OCI-LY7 (cell line): Measurements from ENCODE around the gene CPNE5. TPM values are rescaled to one million over a fixed set of nuclear protein-coding genes. Genes with fewer than 3 reads are reported as not detected.
A peak's percentile ranks its signal among the peaks of the same experiment; 100 is the strongest.

Source experiments
- BruUV-seq: library from RNA; stranded (reverse); fragments of 400-500 nt; replicated peaks from 2 replicates; lab custom pipeline; 2021; lab: Mats Ljungman, UMichigan
- CTCF ChIA-PET: fragments of 300-600 bp; sonication (Branson Sonifier 250); formaldehyde crosslinking; loops from one replicate; lab custom pipeline; 2022; ENCODE audit warnings: antibody characterized with exemption; ENCODE audit not compliant: unreplicated experiment; lab: Charles Lee
- POLR2A ChIA-PET: fragments of 300-600 bp; sonication (Branson Sonifier 250); formaldehyde crosslinking; loops from one replicate; lab custom pipeline; 2022; ENCODE audit warnings: antibody characterized with exemption; lab: Charles Lee
- DNase-seq: peaks from one replicate; pipeline ENCODE4 v3.0.0-alpha.2; 2015; ENCODE audit warnings: low spot score
- H2AFZ ChIP-seq: fragments of 200-600 bp; sonication (generic), shearing (Covaris generic); 2 replicates; pipeline ENCODE4 v1.6.1; 2014; ENCODE audit warnings: mild to moderate bottlenecking, antibody characterized with exemption, low read length, moderate library complexity
- H3K27ac ChIP-seq: fragments of 200-600 bp; sonication (generic); 2 replicates; pipeline ENCODE4 v1.5.1; 2014; ENCODE audit warnings: mixed run types, low read depth, mild to moderate bottlenecking, moderate library complexity, low read length, inconsistent platforms; ENCODE audit not compliant: poor library complexity, severe bottlenecking
- H3K36me3 ChIP-seq: fragments of 200-600 bp; sonication (generic); 2 replicates; pipeline ENCODE4 v1.6.1; 2014; ENCODE audit warnings: mild to moderate bottlenecking, antibody characterized with exemption, low read length, moderate library complexity, mixed read lengths; ENCODE audit not compliant: insufficient read depth
- H3K4me1 ChIP-seq: fragments of 200-600 bp; sonication (generic); 2 replicates; pipeline ENCODE4 v1.5.1; 2014; ENCODE audit warnings: mild to moderate bottlenecking, low read length; ENCODE audit not compliant: insufficient read depth, poor library complexity, severe bottlenecking
- H3K4me2 ChIP-seq: fragments of 200-600 bp; sonication (generic); 2 replicates; pipeline ENCODE4 v1.6.1; 2014; ENCODE audit warnings: mild to moderate bottlenecking, low read length
- H3K4me3 ChIP-seq: fragments of 200-600 bp; sonication (generic); 2 replicates; pipeline ENCODE4 v1.5.1; 2014; ENCODE audit warnings: mild to moderate bottlenecking, low read depth, low read length; ENCODE audit not compliant: poor library complexity, severe bottlenecking
- H3K79me2 ChIP-seq: fragments of 200-600 bp; sonication (generic); 2 replicates; pipeline ENCODE4 v1.6.1; 2016; ENCODE audit warnings: low read depth, mild to moderate bottlenecking, low read length, moderate library complexity, mixed read lengths; ENCODE audit not compliant: insufficient read depth
- H3K9me2 ChIP-seq: fragments of 200-600 bp; sonication (generic); 2 replicates; pipeline ENCODE4 v1.6.1; 2016; ENCODE audit warnings: mild to moderate bottlenecking, low read length, mixed read lengths; ENCODE audit not compliant: insufficient read depth
- H3K9me3 ChIP-seq: fragments of 200-600 bp; sonication (generic); 2 replicates; pipeline ENCODE4 v1.6.1; 2014; ENCODE audit warnings: mild to moderate bottlenecking, mixed run types, low read length, mixed read lengths
- H4K20me1 ChIP-seq: fragments of 200-600 bp; sonication (generic); 2 replicates; pipeline ENCODE4 v1.6.1; 2014; ENCODE audit warnings: mild to moderate bottlenecking, antibody characterized with exemption, low read length, moderate library complexity, mixed read lengths; ENCODE audit not compliant: insufficient read depth
- EZH2phosphoT487 ChIP-seq: fragments of 200-600 bp; sonication (generic); IDR thresholded peaks from 2 replicates; pipeline ENCODE4 v1.6.1; 2018; ENCODE audit warnings: low read depth, borderline replicate concordance, mild to moderate bottlenecking, mixed run types, antibody characterized with exemption, low read length, moderate library complexity, mixed read lengths
- intact Hi-C: fragments of 100-400 bp; cut with micrococcal nuclease; formaldehyde crosslinking; loops from one replicate; pipeline ENCODE4 v1.10.0; 2022; ENCODE audit not compliant: unreplicated experiment
- total RNA-seq, 2 experiments: library from RNA; depleted of rRNA in 1 of 2; stranded (reverse); fragments of >200 nt in 1 of 2; shearing (Covaris generic) in 1 of 2; gene quantifications; 2 replicates each; pipeline ENCODE4 v1.2.3, GENCODE V29; 2014 to 2022
- TF ChIP-seq, protein P1 (sequence below): fragments of 200-600 bp; sonication (generic); conservative IDR thresholded peaks from 2 replicates; pipeline ENCODE4 v1.5.1; 2014; ENCODE audit warnings: mild to moderate bottlenecking, antibody characterized with exemption, low read length, moderate library complexity, mixed read lengths

The CPNE5 gene
- total RNA-seq, 2 experiments from 2014 or later, result 37.7 to 89.8 TPM

DNA sequence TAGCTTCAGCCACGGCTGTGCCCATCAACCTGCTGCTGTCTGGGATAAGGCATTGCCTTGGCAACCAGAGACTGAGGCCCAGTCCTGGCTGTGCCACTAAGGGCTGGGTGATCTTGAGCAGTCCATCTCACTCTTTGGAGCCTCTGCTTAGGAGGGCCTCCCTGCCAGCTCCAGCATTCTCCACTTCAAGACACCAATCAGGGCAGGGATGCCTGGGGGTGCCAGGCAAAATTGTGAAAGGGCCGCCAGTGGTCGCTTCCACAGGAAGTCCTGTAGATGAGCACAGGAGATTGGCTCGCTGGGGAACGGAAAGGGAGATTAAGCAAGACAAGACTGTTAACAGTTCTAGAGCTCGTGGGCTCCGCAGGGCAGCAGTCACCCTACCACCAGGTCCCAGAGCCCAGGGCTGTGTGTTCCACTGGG lies 141.8 kb downstream of the CPNE5 start, which contains the start of gene RAB44:
TSS of gene RAB44 (plus strand) at position 346 of the 423 bp plus-strand sequence. CDS start 6,410 bp downstream, outside the sequence.
- H3K9me3 ChIP-seq, result no peaks in the 10 kb centered on the region
- TF ChIP-seq, protein P1, sequence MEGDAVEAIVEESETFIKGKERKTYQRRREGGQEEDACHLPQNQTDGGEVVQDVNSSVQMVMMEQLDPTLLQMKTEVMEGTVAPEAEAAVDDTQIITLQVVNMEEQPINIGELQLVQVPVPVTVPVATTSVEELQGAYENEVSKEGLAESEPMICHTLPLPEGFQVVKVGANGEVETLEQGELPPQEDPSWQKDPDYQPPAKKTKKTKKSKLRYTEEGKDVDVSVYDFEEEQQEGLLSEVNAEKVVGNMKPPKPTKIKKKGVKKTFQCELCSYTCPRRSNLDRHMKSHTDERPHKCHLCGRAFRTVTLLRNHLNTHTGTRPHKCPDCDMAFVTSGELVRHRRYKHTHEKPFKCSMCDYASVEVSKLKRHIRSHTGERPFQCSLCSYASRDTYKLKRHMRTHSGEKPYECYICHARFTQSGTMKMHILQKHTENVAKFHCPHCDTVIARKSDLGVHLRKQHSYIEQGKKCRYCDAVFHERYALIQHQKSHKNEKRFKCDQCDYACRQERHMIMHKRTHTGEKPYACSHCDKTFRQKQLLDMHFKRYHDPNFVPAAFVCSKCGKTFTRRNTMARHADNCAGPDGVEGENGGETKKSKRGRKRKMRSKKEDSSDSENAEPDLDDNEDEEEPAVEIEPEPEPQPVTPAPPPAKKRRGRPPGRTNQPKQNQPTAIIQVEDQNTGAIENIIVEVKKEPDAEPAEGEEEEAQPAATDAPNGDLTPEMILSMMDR, result no peak
- no peak for TF ChIP-seq EZH2phosphoT487
- no peak within 1 kb of the TSS for H2AFZ ChIP-seq
- DNase-seq, result no peak
- CTCF ChIA-PET, result no interaction called here
- H3K4me1 ChIP-seq, result peaks cover 22% of the 10 kb centered on the region
- H4K20me1 ChIP-seq, result no peaks in the 10 kb centered on the region
- no TSS peak for BruUV-seq
- H3K27ac ChIP-seq, result no peak within 1 kb of the TSS
- no peaks in the 10 kb centered on the region for H3K36me3 ChIP-seq
- POLR2A ChIA-PET, result interaction anchor here (0.9 kb wide), 1 partner anchor 21 kb away, joined by 3 read pairs; no protein-coding TSS in a partner anchor
- no peak within 1 kb of the TSS for H3K4me3 ChIP-seq
- no peaks in the 10 kb centered on the region for H3K9me2 ChIP-seq
- intact Hi-C loops, result no loop called here
- no peak within 1 kb of the TSS for H3K4me2 ChIP-seq
- no peaks in the 10 kb centered on the region for H3K79me2 ChIP-seq

DNA sequence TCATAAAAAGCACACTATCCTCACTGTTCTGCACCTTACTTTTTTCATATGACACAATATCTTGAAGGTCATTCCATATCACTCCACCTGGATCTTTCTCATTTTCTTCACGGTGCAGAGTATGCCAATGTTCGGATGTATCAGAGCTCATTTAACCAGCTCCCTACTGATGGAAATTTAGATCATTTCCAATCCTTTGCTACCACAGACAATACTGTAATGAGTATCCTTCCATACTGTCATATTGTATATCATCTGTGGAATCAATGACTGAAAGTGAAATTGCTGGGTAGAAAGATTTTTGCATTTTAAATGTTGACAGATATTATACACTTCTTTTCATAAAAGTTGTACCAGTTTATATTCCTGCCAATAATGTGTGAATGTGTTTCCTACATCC lies 143.8 kb downstream of the CPNE5 start:
- H3K4me1 ChIP-seq, result peaks cover 31% of the 10 kb centered on the region
- no peaks in the 10 kb centered on the region for H4K20me1 ChIP-seq
- H3K27ac ChIP-seq, result no peak overlapping the region
- no peak for DNase-seq
- POLR2A ChIA-PET, result interaction anchor here (0.9 kb wide), 1 partner anchor 12 kb away, joined by 4 read pairs; no protein-coding TSS in a partner anchor
- H3K9me3 ChIP-seq, result no peaks in the 10 kb centered on the region
- no peak overlapping the region for H3K4me3 ChIP-seq
- no TSS peak for BruUV-seq
- no peak for TF ChIP-seq EZH2phosphoT487
- TF ChIP-seq, protein P1, result no peak
- H3K79me2 ChIP-seq, result no peaks in the 10 kb centered on the region
- H3K4me2 ChIP-seq, result no peak overlapping the region
- no peaks in the 10 kb centered on the region for H3K9me2 ChIP-seq
- CTCF ChIA-PET, result no interaction called here
- intact Hi-C loops, result no loop called here
- no peaks in the 10 kb centered on the region for H3K36me3 ChIP-seq
- H2AFZ ChIP-seq, result peak overlapping the region; percentile 56; the same call in 1 of the 2 replicates

DNA sequence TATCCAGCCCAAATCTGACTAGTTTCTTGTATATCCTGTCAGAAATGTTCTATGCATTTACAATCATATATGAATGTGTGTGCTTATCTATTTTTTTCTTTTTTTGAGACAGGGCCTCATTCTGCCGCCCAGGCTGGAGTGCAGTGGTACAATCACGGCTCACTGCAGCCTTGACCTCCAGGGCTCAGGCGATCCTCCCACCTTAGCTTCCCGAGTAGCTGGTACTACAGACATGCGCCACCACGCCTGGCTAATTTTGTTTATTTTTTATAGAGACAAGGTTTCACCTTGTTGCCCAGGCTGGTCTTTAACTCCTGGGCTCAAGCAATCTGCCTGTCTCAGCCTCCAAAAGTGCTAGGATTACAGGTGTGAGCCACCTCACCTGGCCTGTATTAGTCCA lies 144.6 kb downstream of the CPNE5 start:
- peak overlapping the region; percentile 56; the same call in 1 of the 2 replicates for H2AFZ ChIP-seq
- H3K4me3 ChIP-seq, result no peak overlapping the region
- TF ChIP-seq EZH2phosphoT487, result no peak
- TF ChIP-seq, protein P1, result no peak
- no peaks in the 10 kb centered on the region for H4K20me1 ChIP-seq
- H3K4me1 ChIP-seq, result peaks cover 31% of the 10 kb centered on the region
- ChIA-PET CTCF (no interaction called here), POLR2A (interaction anchor here (0.6 to 0.9 kb wide), 2 partner anchors 12 to 75 kb away, joined by 4 read pairs; no protein-coding TSS in a partner anchor)
- H3K9me3 ChIP-seq, result no peaks in the 10 kb centered on the region
- H3K79me2 ChIP-seq, result no peaks in the 10 kb centered on the region
- no peaks in the 10 kb centered on the region for H3K36me3 ChIP-seq
- BruUV-seq, result no TSS peak
- DNase-seq, result peak; percentile 15
- H3K9me2 ChIP-seq, result no peaks in the 10 kb centered on the region
- no peak overlapping the region for H3K27ac ChIP-seq
- peak overlapping the region; percentile 28 for H3K4me2 ChIP-seq
- intact Hi-C loops, result no loop called here
